B cell (primary cell): ENCODE data around the gene TOLLIP. TPM values are rescaled to one million over a fixed set of nuclear protein-coding genes. Genes with fewer than 3 reads are reported as not detected.
"Not testable (repeated sequence)": the region's sequence is repeated elsewhere in the genome, so short reads cannot be mapped to it uniquely, and the experiment has no call there.

Experiments used
- ATAC-seq: fragments of 200-7000 bp; cut with Tn5 transposase; one replicate; pipeline ENCODE4 v1.10.0; 2021; ENCODE audit warnings: low read depth, mild to moderate bottlenecking, moderate number of reproducible peaks, moderate library complexity
- CTCF ChIA-PET: fragments of 350-600 bp; sonication (Branson Sonifier 250); formaldehyde crosslinking; loops from one replicate; lab custom pipeline; 2021; ENCODE audit warnings: antibody characterized with exemption, inconsistent platforms; lab: Charles Lee
- POLR2A ChIA-PET: fragments of 350-600 bp; sonication (Branson Sonifier 250); formaldehyde crosslinking; loops from one replicate; lab custom pipeline; 2021; ENCODE audit warnings: antibody characterized with exemption; lab: Charles Lee
- DNase-seq: peaks from one replicate; pipeline ENCODE4 v3.0.0; 2013
- H2AFZ ChIP-seq: 2 replicates; pipeline ENCODE4 v1.6.1; 2012; ENCODE audit warnings: mild to moderate bottlenecking, low read depth, low read length; ENCODE audit not compliant: insufficient read depth, poor library complexity, severe bottlenecking
- H3K27ac ChIP-seq, 2 donors: 1 replicate in 1 of 2; 2 replicates in 1 of 2; pipeline ENCODE4 v1.5.1; 2012 to 2013; ENCODE audit warnings: low read length in 2 of 2, mild to moderate bottlenecking in 2 of 2, moderate library complexity in 1 of 2
- H3K27me3 ChIP-seq, 4 experiments: fragments of 200-600 bp in 1 of 4; sonication (generic) in 1 of 4; replicated peaks in 1 of 4; 1 replicate in 2 of 4; 2 replicates in 2 of 4; pipeline versions ENCODE4 v1.6.1 to v1.7.0; 2013 to 2016; ENCODE audit warnings: low read length in 3 of 4, mild to moderate bottlenecking in 2 of 4, mixed read lengths in 1 of 4, moderate library complexity in 1 of 4; ENCODE audit not compliant: insufficient read depth in 4 of 4, control insufficient read depth in 3 of 4; ENCODE audit errors: control extremely low read depth in 1 of 4
- H3K36me3 ChIP-seq, 2 experiments: replicated peaks in 1 of 2; 1 replicate in 1 of 2; 2 replicates in 1 of 2; pipeline versions ENCODE4 v1.6.1 to v1.7.1; 2013; ENCODE audit warnings: low read length in 1 of 2; ENCODE audit not compliant: insufficient read depth in 2 of 2, control insufficient read depth in 1 of 2; ENCODE audit errors: control extremely low read depth in 1 of 2, extremely low read depth in 1 of 2
- H3K4me1 ChIP-seq, 2 donors: fragments of 200-600 bp in 1 of 2; sonication (generic) in 1 of 2; 1 replicate in 1 of 2; 2 replicates in 1 of 2; pipeline versions ENCODE4 v1.5.1 to v1.6.1; 2013 to 2017; ENCODE audit warnings: low read length in 2 of 2; ENCODE audit not compliant: control insufficient read depth in 2 of 2, insufficient read depth in 2 of 2
- H3K4me2 ChIP-seq: replicated peaks from 2 replicates; pipeline ENCODE3; 2012; ENCODE audit warnings: mild to moderate bottlenecking, low read depth, low read length; ENCODE audit not compliant: poor library complexity, severe bottlenecking
- H3K4me3 ChIP-seq, 5 experiments: fragments of 200-600 bp in 1 of 5; sonication (generic) in 1 of 5; 1 replicate in 3 of 5; 2 replicates in 2 of 5; pipeline versions ENCODE4 v1.5.1 to v1.7.0; 2011 to 2016; ENCODE audit warnings: low read length in 4 of 5, mild to moderate bottlenecking in 4 of 5, low read depth in 2 of 5, control low read depth in 1 of 5, moderate library complexity in 1 of 5; ENCODE audit not compliant: insufficient read depth in 1 of 5; ENCODE audit errors: control extremely low read depth in 1 of 5, extremely low read depth in 1 of 5
- H3K79me2 ChIP-seq: fragments of 200-600 bp; sonication (generic); one replicate; pipeline ENCODE4 v1.6.0; 2016; ENCODE audit warnings: low read length; ENCODE audit not compliant: control insufficient read depth, insufficient read depth
- H3K9ac ChIP-seq: fragments of 200-600 bp; sonication (generic); 2 replicates; pipeline ENCODE4 v1.6.1; 2017; ENCODE audit warnings: mild to moderate bottlenecking, low read length, moderate library complexity
- H3K9me3 ChIP-seq, 3 donors: one replicate each; pipeline versions ENCODE4 v1.6.1 to v1.7.1; 2013; ENCODE audit warnings: low read length in 2 of 3; ENCODE audit not compliant: control insufficient read depth in 2 of 3, insufficient read depth in 1 of 3; ENCODE audit errors: control extremely low read depth in 1 of 3
- H4K20me1 ChIP-seq: 2 replicates; pipeline ENCODE4 v1.6.0; 2012; ENCODE audit warnings: mild to moderate bottlenecking, low read length; ENCODE audit not compliant: insufficient read depth, control insufficient read depth, poor library complexity, severe bottlenecking
- H3K27ac Mint-ChIP-seq: one replicate; pipeline ENCODE4 v1.8.0; 2021; ENCODE audit warnings: mixed read lengths
- H3K27me3 Mint-ChIP-seq: one replicate; pipeline ENCODE4 v1.8.0; 2021; ENCODE audit warnings: mixed read lengths
- H3K4me1 Mint-ChIP-seq: one replicate; pipeline ENCODE4 v1.8.0; 2021; ENCODE audit warnings: mixed read lengths
- H3K4me3 Mint-ChIP-seq: one replicate; pipeline ENCODE4 v1.8.0; 2021; ENCODE audit warnings: mixed read lengths
- H3K9me3 Mint-ChIP-seq: one replicate; pipeline ENCODE4 v1.8.0; 2022; ENCODE audit warnings: mixed read lengths; ENCODE audit not compliant: insufficient read depth
- CTCF ChIP-seq: fragments of 200-600 bp; IDR thresholded peaks from one replicate; pipeline ENCODE4 v1.8.0; 2022; ENCODE audit warnings: antibody characterized with exemption, mild to moderate bottlenecking
- EZH2 ChIP-seq: IDR thresholded peaks from 2 replicates; pipeline ENCODE4 v1.6.1; 2012; ENCODE audit warnings: borderline replicate concordance, low read depth, mild to moderate bottlenecking, moderate library complexity, low read length; ENCODE audit not compliant: insufficient read depth, poor library complexity, severe bottlenecking
- WGBS: methylation state at CpG from one replicate; pipeline ENCODE4 v1.1.5; 2013; ENCODE audit warnings: missing lambda C conversion rate; ENCODE audit not compliant: insufficient coverage; 5-methylcytosine and 5-hydroxymethylcytosine counted together
- intact Hi-C: fragments of 100-400 bp; cut with micrococcal nuclease; formaldehyde crosslinking; loops from one replicate; pipeline ENCODE4 v1.10.0; 2022
- polyA plus RNA-seq: library from polyadenylated mRNA; depleted of rRNA; stranded (reverse); fragments of >200 nt; gene quantifications from 2 replicates; pipeline ENCODE4 v1.2.3, GENCODE V29; 2012
- total RNA-seq, 2 donors: library from RNA; stranded (reverse); fragments of 120-200 nt in 1 of 2; gene quantifications; 1 replicate in 1 of 2; 2 replicates in 1 of 2; pipeline versions ENCODE4 v1.2.3 to v1.2.4, GENCODE V29; 2013 to 2022

Gene TOLLIP
- total and polyA plus RNA-seq, 2 donors (not counting 1 experiment from before 2014, with no cell fraction given), result 34.7 to 52.5 TPM

DNA sequence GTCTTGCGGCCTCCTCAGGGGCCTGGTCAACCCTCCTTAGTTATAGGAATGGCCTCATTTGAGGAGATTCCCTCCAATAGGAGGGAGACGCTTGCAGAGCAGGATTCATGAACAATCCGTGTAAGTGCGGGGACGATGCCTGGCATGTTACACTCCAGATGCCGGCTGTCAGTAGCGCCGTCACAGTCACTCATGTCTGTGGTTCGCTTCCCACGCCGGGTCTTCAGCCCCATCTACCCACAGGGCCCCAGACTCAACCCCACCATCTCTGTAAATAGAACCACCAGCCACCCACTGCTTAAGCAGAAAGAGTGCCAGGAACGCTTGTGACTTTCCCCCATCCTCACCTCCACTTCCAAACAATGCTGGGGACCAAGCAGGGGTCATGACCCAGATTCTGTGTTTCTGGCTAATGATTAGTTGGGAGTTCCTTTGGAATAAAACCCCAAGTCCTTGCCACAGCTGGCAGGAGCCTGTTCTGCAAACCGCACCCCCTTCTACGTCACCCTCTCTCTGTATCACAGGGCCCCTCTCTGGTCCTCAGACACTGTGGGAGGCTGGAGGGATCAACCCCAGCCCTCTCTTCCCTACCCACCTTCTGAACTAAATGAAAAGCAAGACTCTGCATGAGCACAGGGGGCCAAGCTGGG is 38.8 kb upstream of the TOLLIP start:
- H3K4me2 ChIP-seq, result no peak overlapping the region
- H3K9ac ChIP-seq, result no peak overlapping the region
- H4K20me1 ChIP-seq, result no peaks in the 10 kb centered on the region
- H3K4me1 ChIP-seq, result no peaks in the 10 kb centered on the region
- Mint-ChIP-seq H3K4me3 (no peak overlapping the region), H3K9me3 (no peaks in the 10 kb centered on the region), H3K4me1 (no peaks in the 10 kb centered on the region), H3K27me3 (no peaks in the 10 kb centered on the region), H3K27ac (no peak overlapping the region)
- WGBS, result 89% methylated on average over 12 of the region's 14 CpGs
- H3K79me2 ChIP-seq, result no peaks in the 10 kb centered on the region
- ChIA-PET POLR2A (no interaction called here), CTCF (no interaction called here)
- DNase-seq (no peak), ATAC-seq (no peak)
- no peak overlapping the region for H3K4me3 ChIP-seq
- no peak for TF ChIP-seq EZH2
- TF ChIP-seq CTCF, result no peak
- no peaks in the 10 kb centered on the region for H3K27me3 ChIP-seq
- no peaks in the 10 kb centered on the region for H3K9me3 ChIP-seq
- intact Hi-C loops, result no loop called here
- no peaks in the 10 kb centered on the region for H3K36me3 ChIP-seq
- no peak overlapping the region for H2AFZ ChIP-seq
- H3K27ac ChIP-seq, result no peak overlapping the region

DNA sequence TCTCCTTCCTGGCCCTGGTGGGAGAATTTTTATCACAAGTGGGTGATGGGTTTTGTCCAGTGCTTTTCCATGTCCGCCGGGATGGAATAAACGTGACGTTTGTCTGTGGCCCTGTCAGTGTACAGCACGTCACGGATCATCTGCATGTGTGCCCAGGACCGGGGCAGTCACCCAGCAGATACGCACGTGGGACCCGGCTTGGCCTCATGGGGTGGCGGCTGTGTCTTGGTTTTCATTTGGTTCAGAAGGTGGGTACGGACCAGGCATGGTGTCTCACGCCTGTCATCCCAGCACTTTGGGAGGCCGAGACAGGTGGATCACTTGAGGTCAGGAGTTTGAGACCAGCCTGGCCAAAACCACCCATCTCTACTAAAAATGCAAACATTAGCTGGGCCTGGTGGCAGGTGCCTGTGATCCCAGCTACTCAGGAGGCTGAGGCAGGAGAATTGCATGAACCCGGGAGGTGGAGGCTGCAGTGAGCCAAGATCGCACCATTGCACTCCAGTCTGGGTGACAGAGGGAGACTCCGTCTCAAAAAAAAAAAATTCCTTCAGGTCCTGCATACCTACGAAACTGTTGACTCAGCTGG is 38.1 kb upstream of the TOLLIP start:
- H3K36me3 ChIP-seq, POLR2A ChIA-PET, H3K79me2 ChIP-seq, H3K27ac ChIP-seq, H4K20me1 ChIP-seq, DNase-seq, H3K4me2 ChIP-seq, H3K4me3 ChIP-seq, H2AFZ ChIP-seq, ATAC-seq, intact Hi-C loops, H3K4me1 Mint-ChIP-seq, H3K9ac ChIP-seq, H3K27me3 Mint-ChIP-seq, CTCF ChIA-PET, H3K4me1 ChIP-seq, H3K27ac Mint-ChIP-seq, H3K27me3 ChIP-seq, H3K9me3 Mint-ChIP-seq, H3K9me3 ChIP-seq, H3K4me3 Mint-ChIP-seq: not testable (repeated sequence)
- 96% methylated on average over 17 of the region's 18 CpGs for WGBS
